Suprapubic skin (tissue), 4 donors: ENCODE measurements around the gene CAPN5.

Experiments
- CTCF ChIP-seq, 2 donors: fragments of 200-600 bp in 1 of 2; fragments of 450-650 bp in 1 of 2; sonication (generic) in 1 of 2; IDR thresholded peaks; one replicate each; pipeline ENCODE4 v1.5.1; 2016 to 2019; ENCODE audit warnings: antibody characterized with exemption in 2 of 2, mild to moderate bottlenecking in 1 of 2, moderate library complexity in 1 of 2
- EP300 ChIP-seq: sonication (generic); formaldehyde crosslinking; IDR thresholded peaks from one replicate; pipeline ENCODE4 v1.6.1; 2017; ENCODE audit warnings: antibody characterized with exemption
- POLR2A ChIP-seq, 2 donors: fragments of 450-650 bp; IDR thresholded peaks; one replicate each; pipeline ENCODE4 v1.6.1; 2017; ENCODE audit warnings: antibody characterized with exemption in 2 of 2, mild to moderate bottlenecking in 2 of 2, moderate library complexity in 2 of 2
- POLR2AphosphoS5 ChIP-seq, 3 donors: sonication (generic); formaldehyde crosslinking; IDR thresholded peaks; one replicate each; pipeline ENCODE4 v1.6.1; 2017; ENCODE audit warnings: antibody characterized with exemption in 3 of 3

GRCh38 chr11:77087723-77088225 lies 21.0 kb downstream of the CAPN5 start:
- TF ChIP-seq POLR2AphosphoS5 (IDR thresholded peaks at IDR 0.05): no peak
- TF ChIP-seq CTCF (IDR thresholded peaks at IDR 0.05): no peak
- no peak for TF ChIP-seq POLR2A (IDR thresholded peaks at IDR 0.05)
- TF ChIP-seq EP300: no peak
